ENCODE data around the gene PDXP. TPM values are rescaled to one million over a fixed set of nuclear protein-coding genes. Genes with fewer than 3 reads are reported as not detected.
A peak's percentile ranks its signal among the peaks of the same experiment; 100 is the strongest.

PDXP gene
- total RNA-seq, 1 donor = 9.9 TPM

DNA sequence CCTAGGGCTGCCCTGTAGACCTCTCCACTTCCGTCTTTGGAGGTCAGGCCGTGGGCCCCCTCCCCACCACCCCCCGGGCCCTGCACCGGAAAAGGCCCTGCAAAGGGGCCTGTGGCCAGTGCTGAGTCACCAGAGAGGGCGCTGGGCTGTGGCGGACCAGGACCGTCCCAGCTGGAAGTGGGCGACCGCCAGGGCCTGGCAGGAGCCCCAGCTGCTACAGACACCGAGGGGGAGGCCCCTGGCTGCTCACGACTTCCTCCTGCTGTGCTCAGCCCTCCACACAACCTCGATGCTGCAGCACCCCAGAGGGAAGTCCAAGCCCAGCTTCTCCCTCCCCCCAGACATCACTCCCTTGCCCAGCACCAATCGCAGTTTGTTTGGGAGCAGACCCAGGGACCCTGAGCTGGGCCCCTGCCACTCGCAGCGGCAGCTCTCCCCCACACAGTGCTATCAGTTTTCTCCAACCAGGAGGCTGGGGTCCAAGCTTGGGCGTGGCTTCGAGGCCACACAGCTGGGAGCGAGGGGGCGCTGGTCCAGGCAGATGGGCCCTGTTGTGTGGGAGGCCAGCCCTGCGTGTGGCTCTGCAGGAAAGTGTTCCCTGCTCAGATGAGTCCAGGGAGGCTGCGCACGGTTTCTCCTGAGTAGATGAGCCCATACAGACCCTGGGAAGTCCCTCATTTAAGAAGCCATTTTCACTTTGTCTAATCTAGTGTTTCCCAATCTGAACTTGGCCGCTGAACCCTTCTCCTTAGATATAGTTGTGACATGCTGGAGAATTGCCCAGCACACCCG, 24.7 kb upstream of the PDXP start:
- peak; percentile 23 for TF ChIP-seq CTCF (IDR thresholded peaks at IDR 0.05; ENCODE audit: insufficient read depth, low read depth, low read length)
- H3K4me3 ChIP-seq (ENCODE audit: low read depth, low read length) = no peak overlapping the region
- DNase-seq (ENCODE audit: low read depth) = peak; percentile 90

DNA sequence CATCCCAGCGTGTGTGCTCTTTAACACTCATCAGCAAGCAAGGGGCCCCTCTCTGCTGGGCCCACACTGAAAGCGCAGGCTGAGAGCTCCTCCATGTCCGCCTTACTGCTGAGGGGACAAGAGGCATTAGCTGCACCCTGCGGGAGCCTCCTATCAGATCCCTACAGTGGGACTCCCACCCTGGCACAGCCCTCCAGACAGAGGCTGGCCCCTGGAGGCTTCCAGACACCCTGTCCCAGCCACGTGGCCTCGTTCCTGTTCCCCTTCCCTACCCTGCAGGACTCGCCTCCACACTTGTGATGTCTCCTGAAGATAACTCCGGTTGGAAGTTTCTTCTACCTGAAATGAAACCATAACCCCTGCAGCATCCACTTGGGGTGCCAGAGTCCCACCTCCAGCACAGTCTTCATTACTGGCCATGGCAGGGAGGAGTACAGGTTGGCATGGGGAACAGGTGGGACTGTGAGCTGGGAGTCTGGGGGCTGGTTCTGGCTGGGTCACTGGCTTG, 24.1 kb upstream of the PDXP start:
- TF ChIP-seq CTCF (IDR thresholded peaks at IDR 0.05; ENCODE audit: insufficient read depth, low read depth, low read length) = peak; percentile 26
- peak overlapping the region; percentile 17 for H3K4me3 ChIP-seq (ENCODE audit: low read depth, low read length)
- no peak for DNase-seq (ENCODE audit: low read depth)

- DNase-seq (ENCODE audit: low read depth) = no peak
- H3K4me3 ChIP-seq (ENCODE audit: low read depth, low read length) = no peak overlapping the region
- no peak for TF ChIP-seq CTCF (IDR thresholded peaks at IDR 0.05; ENCODE audit: insufficient read depth, low read depth, low read length)
Observed at GRCh38 chr22:37635157-37635556, 23.4 kb upstream of the PDXP start.

DNA sequence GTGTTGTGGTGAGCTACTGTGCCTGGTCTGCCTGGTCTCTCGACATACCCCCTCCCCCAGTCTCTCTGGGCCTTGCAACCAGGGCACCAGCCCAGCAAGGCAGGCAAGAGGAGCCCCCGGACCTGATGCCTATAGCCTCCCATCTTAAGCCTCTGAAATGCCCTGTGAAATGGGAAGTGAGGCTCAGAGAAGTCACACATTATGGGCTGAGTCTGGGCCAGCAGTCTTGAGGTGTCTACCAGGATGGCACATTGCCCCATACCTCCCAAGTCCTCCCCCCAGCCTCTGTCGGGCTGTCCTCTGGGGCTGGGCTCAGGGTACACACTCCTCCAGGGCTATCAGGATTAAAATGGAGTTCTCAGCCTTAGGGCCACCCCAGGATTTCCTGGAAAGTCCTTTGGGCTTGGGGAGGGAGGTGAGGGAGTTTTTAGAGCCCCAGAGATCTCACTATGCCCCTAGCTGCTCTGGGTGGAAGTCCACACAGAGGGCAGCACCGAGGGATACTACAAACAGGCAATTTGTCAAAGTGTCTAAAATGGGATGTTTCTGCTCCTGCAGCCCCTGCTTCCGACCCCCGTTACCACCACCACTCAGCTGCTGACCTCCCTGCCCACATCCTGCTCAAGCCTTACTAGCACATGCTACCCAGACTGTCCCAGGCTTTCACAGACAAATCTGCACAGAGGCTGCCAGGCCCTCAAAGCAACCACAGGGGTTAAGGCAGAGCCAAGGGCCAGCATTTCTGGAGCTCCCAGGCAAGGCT, 22.2 kb upstream of the PDXP start:
- no peak overlapping the region for H3K4me3 ChIP-seq (ENCODE audit: low read depth, low read length)
- peak; percentile 53 for TF ChIP-seq CTCF (IDR thresholded peaks at IDR 0.05; ENCODE audit: insufficient read depth, low read depth, low read length)
- peak; percentile 95 for DNase-seq (ENCODE audit: low read depth)

DNA sequence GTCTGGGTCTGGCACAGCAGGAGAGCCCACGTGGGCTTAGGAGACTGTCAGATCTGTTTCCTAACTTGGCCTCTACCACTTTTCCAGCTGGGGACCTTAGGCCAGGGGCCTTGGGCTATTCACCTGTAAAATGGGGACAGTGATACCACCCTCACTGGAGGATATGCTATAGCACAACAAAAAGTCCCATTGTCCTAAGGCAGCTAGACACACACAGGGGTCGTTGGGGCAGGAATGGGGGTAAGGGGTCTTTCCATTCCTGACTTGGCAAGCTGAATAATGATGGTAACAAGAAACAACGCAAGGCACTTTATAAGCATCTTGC, 21.6 kb upstream of the PDXP start:
- H3K4me3 ChIP-seq (ENCODE audit: low read depth, low read length) = no peak overlapping the region
- DNase-seq (ENCODE audit: low read depth) = no peak
- TF ChIP-seq CTCF (IDR thresholded peaks at IDR 0.05; ENCODE audit: insufficient read depth, low read depth, low read length) = no peak

DNA sequence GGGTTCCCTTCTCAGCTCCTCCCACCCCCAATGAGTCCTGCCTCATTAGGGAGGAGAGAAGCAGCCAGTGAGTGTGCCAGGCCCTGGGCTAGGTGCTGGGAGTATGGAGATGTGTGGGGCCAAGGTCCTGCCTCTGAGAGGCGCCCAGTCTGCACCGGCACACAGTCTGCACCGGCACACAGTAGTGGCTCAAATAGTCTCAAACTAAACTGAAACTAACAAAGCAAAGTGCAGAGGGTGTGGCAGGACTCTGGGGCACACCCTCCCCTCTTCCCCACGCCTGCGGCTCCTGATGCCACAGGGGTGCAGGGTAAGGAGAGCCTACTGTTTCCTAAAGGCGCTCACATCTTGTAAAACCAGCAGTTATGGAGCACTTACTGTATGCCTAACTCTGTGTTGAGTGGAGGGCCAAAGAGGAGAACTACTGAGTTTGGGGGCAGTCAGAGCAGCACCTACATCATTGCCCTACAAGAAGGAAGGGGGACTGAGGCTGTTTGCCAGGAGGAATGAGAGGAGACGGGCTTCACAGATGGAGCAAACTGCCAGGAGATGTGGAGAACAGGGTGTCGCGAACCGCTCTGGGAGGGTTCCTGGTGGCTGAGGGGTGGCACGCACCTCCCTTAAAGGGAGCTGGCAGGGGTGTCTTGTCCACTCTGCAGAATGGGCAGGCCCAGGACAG, 20.0 kb upstream of the PDXP start:
- H3K4me3 ChIP-seq (ENCODE audit: low read depth, low read length) = peak overlapping the region; percentile 72
- DNase-seq (ENCODE audit: low read depth) = no peak
- no peak for TF ChIP-seq CTCF (IDR thresholded peaks at IDR 0.05; ENCODE audit: insufficient read depth, low read depth, low read length)
